Ishikawa (cell line): ENCODE measurements around the gene ZNF678.

Experiments used
- CEBPB ChIP-seq: IDR thresholded peaks from 2 replicates; pipeline ENCODE4 v1.6.1; 2012
- CREB1 ChIP-seq: IDR thresholded peaks from 2 replicates; pipeline ENCODE4 v1.6.1; 2012; ENCODE audit warnings: low read depth
- EGR1 ChIP-seq: IDR thresholded peaks from 2 replicates; pipeline ENCODE4 v1.6.1; 2012
- EP300 ChIP-seq: IDR thresholded peaks from 2 replicates; pipeline ENCODE4 v1.6.1; 2012; ENCODE audit warnings: borderline replicate concordance
- FOXM1 ChIP-seq: IDR thresholded peaks from 2 replicates; pipeline ENCODE4 v1.6.1; 2012; ENCODE audit warnings: low read depth, borderline replicate concordance
- MAX ChIP-seq: IDR thresholded peaks from 2 replicates; pipeline ENCODE4 v1.6.1; 2012
- NFIC ChIP-seq: IDR thresholded peaks from 2 replicates; pipeline ENCODE4 v1.6.1; 2012
- RAD21 ChIP-seq: IDR thresholded peaks from 2 replicates; pipeline ENCODE4 v1.6.1; 2012; ENCODE audit warnings: low read depth
- REST ChIP-seq: IDR thresholded peaks from 2 replicates; pipeline ENCODE4 v1.6.1; 2012; ENCODE audit warnings: low read depth, mild to moderate bottlenecking
- TAF1 ChIP-seq: IDR thresholded peaks from 2 replicates; pipeline ENCODE4 v1.6.1; 2012; ENCODE audit warnings: low read depth, mild to moderate bottlenecking
- TCF12 ChIP-seq: IDR thresholded peaks from 2 replicates; pipeline ENCODE4 v1.6.1; 2012; ENCODE audit warnings: low read depth
- TEAD4 ChIP-seq: IDR thresholded peaks from 2 replicates; pipeline ENCODE4 v1.6.1; 2012
- USF1 ChIP-seq: IDR thresholded peaks from 2 replicates; pipeline ENCODE4 v1.6.1; 2012
- YY1 ChIP-seq: IDR thresholded peaks from 2 replicates; pipeline ENCODE4 v1.6.1; 2012; ENCODE audit warnings: low read depth
- ZBTB7A ChIP-seq: IDR thresholded peaks from 2 replicates; pipeline ENCODE4 v1.6.1; 2012; ENCODE audit warnings: low read depth

The ZNF678 gene

GRCh38 chr1:227543283-227544066 is 19.9 kb upstream of the ZNF678 start:
- no peak for TF ChIP-seq NFIC
- TF ChIP-seq CEBPB, result no peak
- TF ChIP-seq TEAD4, result no peak
- no peak for TF ChIP-seq USF1
- no peak for TF ChIP-seq FOXM1
- TF ChIP-seq YY1, result no peak
- no peak for TF ChIP-seq TAF1
- TF ChIP-seq EP300, result no peak
- TF ChIP-seq MAX, result no peak
- TF ChIP-seq CREB1, result no peak
- no peak for TF ChIP-seq TCF12
- TF ChIP-seq EGR1, result no peak
- TF ChIP-seq ZBTB7A, result no peak
- no peak for TF ChIP-seq REST
- no peak for TF ChIP-seq RAD21

GRCh38 chr1:227544067-227545050 is 19.0 kb upstream of the ZNF678 start:
- no peak for TF ChIP-seq EP300
- TF ChIP-seq CEBPB, result no peak
- TF ChIP-seq CREB1, result no peak
- no peak for TF ChIP-seq ZBTB7A
- no peak for TF ChIP-seq NFIC
- TF ChIP-seq TCF12, result no peak
- TF ChIP-seq YY1, result no peak
- no peak for TF ChIP-seq REST

- TF ChIP-seq ZBTB7A (no peak), MAX (no peak), TAF1 (no peak), TCF12 (no peak)
Measured at GRCh38 chr1:227545361-227545760, 18.0 kb upstream of the ZNF678 start.

- TF ChIP-seq TCF12, result no peak
- TF ChIP-seq EGR1, result no peak
- no peak for TF ChIP-seq RAD21
- TF ChIP-seq USF1, result no peak
- TF ChIP-seq FOXM1, result no peak
Measured at GRCh38 chr1:227546059-227546458, 17.3 kb upstream of the ZNF678 start.

- TF ChIP-seq REST (no peak), EP300 (no peak), FOXM1 (no peak), USF1 (no peak), TEAD4 (no peak), TCF12 (no peak), RAD21 (no peak), MAX (no peak), YY1 (no peak), TAF1 (no peak), CREB1 (no peak), NFIC (no peak), CEBPB (no peak), EGR1 (no peak)
Measured at GRCh38 chr1:227546598-227547309, 16.6 kb upstream of the ZNF678 start.
